GM19193 (cell line): ENCODE results near the gene TTC19.

Experiments
- POLR2A ChIP-seq: IDR thresholded peaks from 4 replicates; pipeline ENCODE4 v1.6.1; 2011; ENCODE audit not compliant: insufficient read depth, insufficient read length; ENCODE audit errors: extremely low read depth

TTC19 gene

GRCh38 chr17:16044487-16044886 is 44.9 kb downstream of the TTC19 start:
- no peak for TF ChIP-seq POLR2A

GRCh38 chr17:16046966-16047365 is 47.3 kb downstream of the TTC19 start:
- TF ChIP-seq POLR2A, result no peak

GRCh38 chr17:16048811-16049449 is 49.3 kb downstream of the TTC19 start:
- TF ChIP-seq POLR2A, result no peak

GRCh38 chr17:16050844-16051243 is 51.2 kb downstream of the TTC19 start:
- TF ChIP-seq POLR2A, result no peak

GRCh38 chr17:16052486-16052885 is 52.9 kb downstream of the TTC19 start:
- TF ChIP-seq POLR2A, result no peak

- TF ChIP-seq POLR2A, result no peak
These were observed 62.0 kb downstream of the TTC19 start for GRCh38 chr17:16061631-16062030.

- TF ChIP-seq POLR2A, result no peak
These were observed 66.5 kb downstream of the TTC19 start for GRCh38 chr17:16066125-16066524.

- no peak for TF ChIP-seq POLR2A
These were observed 68.7 kb downstream of the TTC19 start for GRCh38 chr17:16068323-16068722.

GRCh38 chr17:16072031-16072430 is 72.4 kb downstream of the TTC19 start:
- no peak for TF ChIP-seq POLR2A

- no peak for TF ChIP-seq POLR2A
These were observed 74.2 kb downstream of the TTC19 start for GRCh38 chr17:16073845-16074244.

GRCh38 chr17:16074423-16074822 is 74.8 kb downstream of the TTC19 start:
- no peak for TF ChIP-seq POLR2A

- TF ChIP-seq POLR2A, result no peak
These were observed 76.3 kb downstream of the TTC19 start for GRCh38 chr17:16075949-16076348.
